GM12878 (cell line): ENCODE results near the gene CNNM2. TPM values are rescaled to one million over a fixed set of nuclear protein-coding genes. Genes with fewer than 3 reads are reported as not detected.

Experiments used
- ATF7 ChIP-seq: fragments of 450-650 bp; IDR thresholded peaks from 2 replicates; pipeline ENCODE4 v1.6.1; 2016; ENCODE audit warnings: low read depth, mild to moderate bottlenecking
- BCL11A ChIP-seq: IDR thresholded peaks from 2 replicates; pipeline ENCODE4 v1.6.1; 2011; ENCODE audit warnings: low read depth, low read length
- CBFB ChIP-seq: IDR thresholded peaks from 2 replicates; pipeline ENCODE4 v1.6.1; 2016; ENCODE audit warnings: antibody characterized with exemption, low read depth
- CHD1 ChIP-seq: IDR thresholded peaks from 2 replicates; pipeline ENCODE4 v1.6.1; 2012; ENCODE audit warnings: low read depth, low read length, improper control_type of control experiment
- CREB1 ChIP-seq: IDR thresholded peaks from 2 replicates; pipeline ENCODE4 v1.6.1; 2012; ENCODE audit warnings: low read depth, mild to moderate bottlenecking, inconsistent platforms
- CREM ChIP-seq: IDR thresholded peaks from 2 replicates; pipeline ENCODE4 v1.6.1; 2014; ENCODE audit warnings: antibody characterized with exemption, low read depth
- DPF2 ChIP-seq: fragments of 450-650 bp; IDR thresholded peaks from 2 replicates; pipeline ENCODE4 v1.6.1; 2017; ENCODE audit warnings: mild to moderate bottlenecking
- E2F4 ChIP-seq: IDR thresholded peaks from 2 replicates; pipeline ENCODE4 v1.6.1; 2012; ENCODE audit warnings: low read depth, low read length, improper control_type of control experiment
- EED ChIP-seq: sonication (generic); IDR thresholded peaks from 2 replicates; pipeline ENCODE4 v1.6.1; 2016; ENCODE audit warnings: antibody characterized with exemption, low read depth
- EGR1 ChIP-seq, 2 experiments: IDR thresholded peaks; 1 replicate in 1 of 2; 2 replicates in 1 of 2; pipeline ENCODE4 v1.6.1; 2011 to 2012; ENCODE audit warnings: low read depth in 2 of 2, low read length in 2 of 2, borderline replicate concordance in 1 of 2, mild to moderate bottlenecking in 1 of 2, moderate library complexity in 1 of 2
- ETV6 ChIP-seq, 2 experiments: fragments of 450-650 bp in 1 of 2; IDR thresholded peaks in 1 of 2; conservative IDR thresholded peaks in 1 of 2; 2 replicates each; pipeline ENCODE4 v1.6.1; 2014; ENCODE audit warnings: antibody characterized with exemption in 1 of 2, borderline replicate concordance in 1 of 2, low read depth in 1 of 2, mild to moderate bottlenecking in 1 of 2, moderate library complexity in 1 of 2
- FOXM1 ChIP-seq: IDR thresholded peaks from 2 replicates; pipeline ENCODE4 v1.6.1; 2012; ENCODE audit warnings: low read depth, mild to moderate bottlenecking, inconsistent platforms, low read length, moderate library complexity
- HCFC1 ChIP-seq: fragments of 150-350 bp; IDR thresholded peaks from 2 replicates; pipeline ENCODE4 v1.6.1; 2014; ENCODE audit warnings: low read length
- IKZF1 ChIP-seq: fragments of 450-650 bp; conservative IDR thresholded peaks from 2 replicates; pipeline ENCODE4 v1.6.1; 2017; ENCODE audit warnings: antibody characterized with exemption, mild to moderate bottlenecking
- MTA2 ChIP-seq: fragments of 450-650 bp; IDR thresholded peaks from 2 replicates; pipeline ENCODE4 v1.6.1; 2016; ENCODE audit warnings: low read depth, mild to moderate bottlenecking, moderate library complexity
- MTA3 ChIP-seq: IDR thresholded peaks from 2 replicates; pipeline ENCODE4 v1.6.1; 2012; ENCODE audit warnings: low read length, inconsistent platforms, borderline replicate concordance
- NFIC ChIP-seq: IDR thresholded peaks from 2 replicates; pipeline ENCODE4 v1.6.1; 2012; ENCODE audit warnings: low read depth, mild to moderate bottlenecking, inconsistent platforms, low read length, moderate library complexity
- PKNOX1 ChIP-seq: fragments of 450-650 bp; IDR thresholded peaks from 2 replicates; pipeline ENCODE4 v1.6.1; 2016; ENCODE audit warnings: mild to moderate bottlenecking
- PML ChIP-seq: IDR thresholded peaks from 2 replicates; pipeline ENCODE4 v1.6.1; 2012; ENCODE audit warnings: low read length, inconsistent platforms
- POU2F2 ChIP-seq: IDR thresholded peaks from 3 replicates; pipeline ENCODE4 v1.6.1; 2011; ENCODE audit warnings: low read depth, mild to moderate bottlenecking, low read length, borderline replicate concordance
- RAD21 ChIP-seq: IDR thresholded peaks from 2 replicates; pipeline ENCODE4 v1.6.1; 2011; ENCODE audit warnings: mild to moderate bottlenecking, low read depth, low read length, moderate library complexity; ENCODE audit not compliant: insufficient read depth
- RCOR1 ChIP-seq: conservative IDR thresholded peaks from 2 replicates; pipeline ENCODE4 v1.6.1; 2012; ENCODE audit warnings: low read depth, low read length, improper control_type of control experiment
- RELA ChIP-seq: fragments of 450-650 bp; IDR thresholded peaks from 2 replicates; pipeline ENCODE4 v1.8.0; 2014; ENCODE audit warnings: borderline replicate concordance; ENCODE audit not compliant: partially characterized antibody
- SIX5 ChIP-seq: IDR thresholded peaks from 2 replicates; pipeline ENCODE4 v1.6.1; 2011; ENCODE audit warnings: mild to moderate bottlenecking, low read depth, low read length, moderate library complexity; ENCODE audit not compliant: severe bottlenecking
- SRF ChIP-seq, 2 experiments: IDR thresholded peaks; 2 replicates each; pipeline ENCODE4 v1.6.1; 2011; ENCODE audit warnings: low read depth in 2 of 2, low read length in 2 of 2, mild to moderate bottlenecking in 1 of 2, moderate library complexity in 1 of 2
- SUPT20H ChIP-seq: IDR thresholded peaks from 2 replicates; pipeline ENCODE4 v1.6.1; 2011; ENCODE audit warnings: low read depth, mild to moderate bottlenecking, low read length, moderate library complexity, borderline replicate concordance; ENCODE audit not compliant: control insufficient read depth
- TAF1 ChIP-seq: IDR thresholded peaks from 2 replicates; pipeline ENCODE4 v1.6.1; 2011; ENCODE audit warnings: mild to moderate bottlenecking, low read depth, low read length, borderline replicate concordance
- TBL1XR1 ChIP-seq: IDR thresholded peaks from 2 replicates; pipeline ENCODE4 v1.6.1; 2012; ENCODE audit warnings: low read depth, low read length, improper control_type of control experiment
- polyA plus RNA-seq, 11 experiments: library from polyadenylated mRNA; depleted of rRNA in 4 of 11; unstranded in 6 of 11; stranded (reverse) in 5 of 11; fragments of >200 nt; fragmentation: Nextera tagmentation in 4 of 11; fragmentation: Illumina TruSeq in 1 of 11; extraction: Ambion mirVana in 4 of 11; extraction: Trizol in 1 of 11; gene quantifications; 1 replicate in 1 of 11; 2 replicates in 10 of 11; pipeline versions ENCODE4 v1.2.1 to v1.2.3, GENCODE V29; 2011 to 2016; ENCODE audit warnings: inconsistent platforms in 2 of 11, missing spikeins in 2 of 11, low read depth in 1 of 11
- total RNA-seq, 4 experiments: library from RNA; depleted of rRNA in 3 of 4; stranded (reverse); fragments of >200 nt in 3 of 4; fragmentation: Illumina TruSeq in 1 of 4; extraction: Trizol in 1 of 4; gene quantifications; 2 replicates each; pipeline versions ENCODE4 v1.2.1 to v1.2.3, GENCODE V29; 2013 to 2021

CNNM2 gene
- total and polyA plus RNA-seq, 10 of the 15 experiments (the other 5 are each of a cell fraction or from before 2014, with no cell fraction given): 0.18 to 7.3 (median 2.5) TPM

- TF ChIP-seq SIX5 (no peak), DPF2 (peak; percentile 51; the same call in 1 of the 2 replicates), EGR1 (IDR thresholded peaks at IDR 0.05; ENCODE audit: borderline replicate concordance in 1 of 2, low read depth in 2 of 2, low read length in 2 of 2) (peak in 1 of 2 experiments; percentile 74; a peak in 1 of 3 replicates), CHD1 (no peak), EED (peak; percentile 34; the same call in 1 of the 2 replicates), ETV6 (conservative IDR thresholded peaks at IDR 0.05 in 1 of 2, IDR thresholded peaks at IDR 0.05 in 1 of 2; ENCODE audit: borderline replicate concordance in 1 of 2, low read depth in 1 of 2) (peak in 1 of 2 experiments; percentile 69; a peak in 1 of 4 replicates), TAF1 (no peak), CREM (peak; percentile 80; the same call in 1 of the 2 replicates), PML (peak; percentile 35; the same call in 1 of the 2 replicates), TBL1XR1 (0 out of 2 replicates have a peak, but pooled peaks have one; percentile 18), SUPT20H (no peak), IKZF1 (peak; percentile 35; the same call in 1 of the 2 replicates), FOXM1 (peak; percentile 84; the same call in 1 of the 2 replicates), PKNOX1 (peak; percentile 60), E2F4 (no peak), BCL11A (peak; percentile 63; the same call in 1 of the 2 replicates), CBFB (0 out of 2 replicates have a peak, but pooled peaks have one; percentile 40), POU2F2 (peak; percentile 84; the same call in 2 of the 3 replicates), SRF (IDR thresholded peaks at IDR 0.05; ENCODE audit: low read depth in 2 of 2, low read length in 2 of 2) (peak in 1 of 2 experiments; percentile 56; a peak in 1 of 4 replicates), NFIC (peak; percentile 92), RAD21 (0 out of 2 replicates have a peak, but pooled peaks have one; percentile 14), MTA3 (peak; percentile 65; the same call in 1 of the 2 replicates), RELA (peak; percentile 27), CREB1 (0 out of 2 replicates have a peak, but pooled peaks have one; percentile 46), ATF7 (peak; percentile 84), HCFC1 (no peak), MTA2 (peak; percentile 59), RCOR1 (no peak)
These were observed 79.9 kb downstream of the CNNM2 start (continued) for GRCh38 chr10:102997998-102998397.
